NB4 (cell line): Measurements from ENCODE around the gene DNAJB11.
"Not testable (repeated sequence)": the region's sequence is repeated elsewhere in the genome, so short reads cannot be mapped to it uniquely, and the experiment has no call there.

Experiments
- DNase-seq: peaks from one replicate; pipeline ENCODE4 v3.0.0; 2010; ENCODE audit warnings: low read depth
- H3K4me3 ChIP-seq: one replicate; pipeline ENCODE4 v1.5.1; 2011; ENCODE audit warnings: mild to moderate bottlenecking, low read depth, low read length, moderate library complexity
- MYC ChIP-seq: IDR thresholded peaks from 2 replicates; pipeline ENCODE4 v1.6.1; 2011; ENCODE audit warnings: low read depth, low read length
- POLR2A ChIP-seq: IDR thresholded peaks from 2 replicates; pipeline ENCODE4 v1.6.1; 2011; ENCODE audit warnings: mild to moderate bottlenecking; ENCODE audit not compliant: insufficient read length; ENCODE audit errors: extremely low read depth
- TF ChIP-seq, protein P1 (sequence below): IDR thresholded peaks from one replicate; pipeline ENCODE4 v1.5.1; 2012; ENCODE audit warnings: low read depth, low read length
- TF ChIP-seq, protein P2 (sequence below): IDR thresholded peaks from 2 replicates; pipeline ENCODE4 v1.6.1; 2011; ENCODE audit warnings: low read depth, low read length

The DNAJB11 gene

DNA sequence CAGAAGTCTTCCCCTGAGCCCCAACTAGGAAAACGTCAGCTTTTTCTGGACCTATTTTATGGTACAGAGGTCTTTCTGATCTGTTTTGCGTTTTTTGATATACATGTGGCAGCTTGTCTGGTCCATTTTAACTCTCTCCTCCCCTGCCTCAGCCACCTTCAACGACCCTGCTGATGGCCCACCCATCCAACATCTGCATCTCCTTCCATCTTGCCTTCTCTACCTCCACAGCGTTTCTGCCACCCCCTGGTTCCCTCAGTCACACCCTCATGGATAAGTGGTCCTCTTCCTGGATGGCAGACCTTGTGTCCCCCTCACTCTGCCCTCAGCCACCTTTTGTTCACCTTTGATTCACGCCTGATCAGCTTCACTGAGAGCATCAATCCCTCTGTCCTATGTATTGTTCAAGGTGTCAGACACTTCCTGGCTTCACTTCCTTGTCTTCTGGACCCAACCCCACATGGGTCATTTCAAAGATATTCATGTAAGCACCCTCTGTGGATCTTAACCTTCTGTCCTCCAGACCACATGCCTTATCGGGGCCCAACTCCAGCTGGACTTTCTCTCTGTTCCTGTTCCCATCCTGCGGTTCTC is 55.8 kb downstream of the DNAJB11 start:
- H3K4me3 ChIP-seq = no peak overlapping the region
- no peak for DNase-seq
- no peak for TF ChIP-seq MYC
- TF ChIP-seq, protein P1, sequence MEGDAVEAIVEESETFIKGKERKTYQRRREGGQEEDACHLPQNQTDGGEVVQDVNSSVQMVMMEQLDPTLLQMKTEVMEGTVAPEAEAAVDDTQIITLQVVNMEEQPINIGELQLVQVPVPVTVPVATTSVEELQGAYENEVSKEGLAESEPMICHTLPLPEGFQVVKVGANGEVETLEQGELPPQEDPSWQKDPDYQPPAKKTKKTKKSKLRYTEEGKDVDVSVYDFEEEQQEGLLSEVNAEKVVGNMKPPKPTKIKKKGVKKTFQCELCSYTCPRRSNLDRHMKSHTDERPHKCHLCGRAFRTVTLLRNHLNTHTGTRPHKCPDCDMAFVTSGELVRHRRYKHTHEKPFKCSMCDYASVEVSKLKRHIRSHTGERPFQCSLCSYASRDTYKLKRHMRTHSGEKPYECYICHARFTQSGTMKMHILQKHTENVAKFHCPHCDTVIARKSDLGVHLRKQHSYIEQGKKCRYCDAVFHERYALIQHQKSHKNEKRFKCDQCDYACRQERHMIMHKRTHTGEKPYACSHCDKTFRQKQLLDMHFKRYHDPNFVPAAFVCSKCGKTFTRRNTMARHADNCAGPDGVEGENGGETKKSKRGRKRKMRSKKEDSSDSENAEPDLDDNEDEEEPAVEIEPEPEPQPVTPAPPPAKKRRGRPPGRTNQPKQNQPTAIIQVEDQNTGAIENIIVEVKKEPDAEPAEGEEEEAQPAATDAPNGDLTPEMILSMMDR = no peak
- TF ChIP-seq POLR2A = no peak
- TF ChIP-seq, protein P2, sequence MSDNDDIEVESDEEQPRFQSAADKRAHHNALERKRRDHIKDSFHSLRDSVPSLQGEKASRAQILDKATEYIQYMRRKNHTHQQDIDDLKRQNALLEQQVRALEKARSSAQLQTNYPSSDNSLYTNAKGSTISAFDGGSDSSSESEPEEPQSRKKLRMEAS = no peak

DNA sequence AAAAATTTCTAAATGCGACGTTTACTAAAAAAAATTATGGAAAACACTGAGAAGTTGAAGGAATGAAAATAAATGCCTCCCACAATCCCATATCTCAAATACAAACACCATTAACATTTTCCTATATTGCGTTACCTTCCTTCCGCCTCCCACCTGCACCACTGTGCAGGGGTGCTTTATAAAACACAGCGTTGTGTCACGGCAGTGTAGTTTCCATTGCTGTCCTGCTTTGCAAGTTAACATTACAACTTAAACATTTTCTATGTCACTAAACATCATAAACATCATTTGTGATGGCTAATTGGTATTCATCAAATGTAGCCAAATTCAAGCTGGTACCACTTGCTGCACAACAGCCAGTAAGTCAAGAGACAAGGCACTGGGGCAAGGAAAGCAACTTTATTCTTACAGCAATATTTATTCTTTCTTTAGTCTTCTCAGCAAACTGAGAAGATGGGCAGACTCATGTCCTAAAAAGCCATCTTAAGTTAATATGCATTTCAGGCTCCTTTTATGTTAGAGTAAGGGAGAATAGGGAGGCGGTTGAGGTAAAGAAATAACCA is 57.4 kb downstream of the DNAJB11 start:
- TF ChIP-seq POLR2A = no peak
- TF ChIP-seq, protein P2 = no peak
- TF ChIP-seq MYC = no peak
- TF ChIP-seq, protein P1 = no peak
- no peak for DNase-seq
- no peak overlapping the region for H3K4me3 ChIP-seq

GRCh38 chr3:186628756-186629155 is 58.2 kb downstream of the DNAJB11 start:
- H3K4me3 ChIP-seq = no peak overlapping the region
- DNase-seq = no peak
- TF ChIP-seq POLR2A (no peak), MYC (no peak)
- TF ChIP-seq, protein P1 = no peak
- TF ChIP-seq, protein P2 = no peak

GRCh38 chr3:186630950-186631641 is 60.6 kb downstream of the DNAJB11 start:
- TF ChIP-seq POLR2A = no peak
- TF ChIP-seq, protein P1 = no peak
- TF ChIP-seq, protein P2 = no peak
- TF ChIP-seq MYC = no peak
- no peak for DNase-seq
- no peak overlapping the region for H3K4me3 ChIP-seq

DNA sequence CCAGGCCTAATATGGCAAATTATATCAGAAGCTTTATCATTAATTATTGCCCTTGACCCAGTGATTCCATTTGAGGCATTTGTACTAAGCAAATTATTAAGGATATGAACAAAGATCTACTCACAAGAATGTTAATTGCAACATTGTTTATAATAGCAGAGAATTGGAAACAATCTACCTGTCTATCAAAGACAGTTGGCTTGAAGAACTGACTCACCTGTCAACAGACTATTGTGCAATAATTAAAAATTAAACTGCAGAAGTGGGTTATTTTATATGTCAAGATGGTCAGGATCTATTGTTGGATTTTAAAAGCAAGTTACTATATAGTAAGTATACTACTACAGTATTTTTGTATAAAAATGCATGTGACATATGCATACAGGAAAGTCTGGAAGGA is 63.0 kb downstream of the DNAJB11 start:
- DNase-seq = no peak
- TF ChIP-seq POLR2A = no peak
- TF ChIP-seq, protein P1 = no peak
- TF ChIP-seq MYC = no peak
- TF ChIP-seq, protein P2 = no peak

DNA sequence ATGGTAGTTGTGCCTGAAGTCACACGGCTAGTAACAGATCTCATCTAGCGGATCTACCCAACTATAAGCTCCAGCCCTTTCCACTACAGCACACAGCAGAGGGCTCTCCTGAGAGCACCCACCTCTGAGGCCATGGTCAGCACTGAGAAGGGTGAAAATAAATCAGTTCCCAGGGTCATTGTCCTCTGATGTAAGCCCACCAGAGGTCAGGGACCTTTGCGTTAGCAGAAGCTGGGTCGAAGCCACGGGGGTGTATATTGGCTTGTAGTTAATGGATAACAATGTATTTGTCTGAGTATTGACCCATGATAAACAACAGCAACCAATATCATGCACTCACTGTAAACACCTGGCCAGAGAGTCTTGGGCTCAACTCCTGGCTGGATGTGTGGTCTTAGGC is 63.7 kb downstream of the DNAJB11 start:
- DNase-seq, H3K4me3 ChIP-seq: not testable (repeated sequence)

More for the DNA sequence above, 63.0 kb downstream of the DNAJB11 start:
- no peak overlapping the region for H3K4me3 ChIP-seq
